ENCODE results near the gene BDH1.
"Not testable (repeated sequence)": the region's sequence is repeated elsewhere in the genome, so short reads cannot be mapped to it uniquely, and the experiment has no call there.

The BDH1 gene

GRCh38 chr3:197518881-197519421, 36.8 kb downstream of the BDH1 start:
- no peak for ATAC-seq
- TF ChIP-seq BACH2 (CRISPR knock-in tag; IDR thresholded peaks at IDR 0.05; ENCODE audit: borderline replicate concordance) (no peak), TCF4 (CRISPR knock-in tag; IDR thresholded peaks at IDR 0.05; ENCODE audit: borderline replicate concordance) (no peak), RARB (CRISPR knock-in tag; IDR thresholded peaks at IDR 0.05) (no peak), ISL1 (CRISPR knock-in tag; IDR thresholded peaks at IDR 0.05) (no peak), ZNF8 (CRISPR knock-in tag; IDR thresholded peaks at IDR 0.05) (no peak), TOX (CRISPR knock-in tag; IDR thresholded peaks at IDR 0.05; ENCODE audit: borderline replicate concordance) (no peak), ZC3H10 (CRISPR knock-in tag; IDR thresholded peaks at IDR 0.05) (no peak), SNAI2 (CRISPR knock-in tag; IDR thresholded peaks at IDR 0.05) (no peak), POU6F1 (CRISPR knock-in tag; IDR thresholded peaks at IDR 0.05; ENCODE audit: borderline replicate concordance, low read depth) (no peak), ZFP3 (CRISPR knock-in tag; IDR thresholded peaks at IDR 0.05) (no peak), CSDC2 (CRISPR knock-in tag; IDR thresholded peaks at IDR 0.05) (no peak), GLIS3 (CRISPR knock-in tag; IDR thresholded peaks at IDR 0.05) (no peak), ZFP30 (CRISPR knock-in tag; IDR thresholded peaks at IDR 0.05) (no peak), ZNF70 (CRISPR knock-in tag; IDR thresholded peaks at IDR 0.05) (no peak), ZNF565 (CRISPR knock-in tag; conservative IDR thresholded peaks at IDR 0.05; ENCODE audit: low read depth) (no peak), OSR1 (CRISPR knock-in tag; IDR thresholded peaks at IDR 0.05) (no peak)
- TF ChIP-seq, protein P1, sequence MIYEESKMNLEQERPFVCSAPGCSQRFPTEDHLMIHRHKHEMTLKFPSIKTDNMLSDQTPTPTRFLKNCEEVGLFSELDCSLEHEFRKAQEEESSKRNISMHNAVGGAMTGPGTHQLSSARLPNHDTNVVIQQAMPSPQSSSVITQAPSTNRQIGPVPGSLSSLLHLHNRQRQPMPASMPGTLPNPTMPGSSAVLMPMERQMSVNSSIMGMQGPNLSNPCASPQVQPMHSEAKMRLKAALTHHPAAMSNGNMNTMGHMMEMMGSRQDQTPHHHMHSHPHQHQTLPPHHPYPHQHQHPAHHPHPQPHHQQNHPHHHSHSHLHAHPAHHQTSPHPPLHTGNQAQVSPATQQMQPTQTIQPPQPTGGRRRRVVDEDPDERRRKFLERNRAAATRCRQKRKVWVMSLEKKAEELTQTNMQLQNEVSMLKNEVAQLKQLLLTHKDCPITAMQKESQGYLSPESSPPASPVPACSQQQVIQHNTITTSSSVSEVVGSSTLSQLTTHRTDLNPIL (CRISPR knock-in tag; IDR thresholded peaks at IDR 0.05; ENCODE audit: low read depth), result no peak
- TF ChIP-seq, protein P2, sequence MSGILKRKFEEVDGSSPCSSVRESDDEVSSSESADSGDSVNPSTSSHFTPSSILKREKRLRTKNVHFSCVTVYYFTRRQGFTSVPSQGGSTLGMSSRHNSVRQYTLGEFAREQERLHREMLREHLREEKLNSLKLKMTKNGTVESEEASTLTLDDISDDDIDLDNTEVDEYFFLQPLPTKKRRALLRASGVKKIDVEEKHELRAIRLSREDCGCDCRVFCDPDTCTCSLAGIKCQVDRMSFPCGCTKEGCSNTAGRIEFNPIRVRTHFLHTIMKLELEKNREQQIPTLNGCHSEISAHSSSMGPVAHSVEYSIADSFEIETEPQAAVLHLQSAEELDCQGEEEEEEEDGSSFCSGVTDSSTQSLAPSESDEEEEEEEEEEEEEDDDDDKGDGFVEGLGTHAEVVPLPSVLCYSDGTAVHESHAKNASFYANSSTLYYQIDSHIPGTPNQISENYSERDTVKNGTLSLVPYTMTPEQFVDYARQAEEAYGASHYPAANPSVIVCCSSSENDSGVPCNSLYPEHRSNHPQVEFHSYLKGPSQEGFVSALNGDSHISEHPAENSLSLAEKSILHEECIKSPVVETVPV (CRISPR knock-in tag; IDR thresholded peaks at IDR 0.05), result no peak
- TF ChIP-seq, protein P3, sequence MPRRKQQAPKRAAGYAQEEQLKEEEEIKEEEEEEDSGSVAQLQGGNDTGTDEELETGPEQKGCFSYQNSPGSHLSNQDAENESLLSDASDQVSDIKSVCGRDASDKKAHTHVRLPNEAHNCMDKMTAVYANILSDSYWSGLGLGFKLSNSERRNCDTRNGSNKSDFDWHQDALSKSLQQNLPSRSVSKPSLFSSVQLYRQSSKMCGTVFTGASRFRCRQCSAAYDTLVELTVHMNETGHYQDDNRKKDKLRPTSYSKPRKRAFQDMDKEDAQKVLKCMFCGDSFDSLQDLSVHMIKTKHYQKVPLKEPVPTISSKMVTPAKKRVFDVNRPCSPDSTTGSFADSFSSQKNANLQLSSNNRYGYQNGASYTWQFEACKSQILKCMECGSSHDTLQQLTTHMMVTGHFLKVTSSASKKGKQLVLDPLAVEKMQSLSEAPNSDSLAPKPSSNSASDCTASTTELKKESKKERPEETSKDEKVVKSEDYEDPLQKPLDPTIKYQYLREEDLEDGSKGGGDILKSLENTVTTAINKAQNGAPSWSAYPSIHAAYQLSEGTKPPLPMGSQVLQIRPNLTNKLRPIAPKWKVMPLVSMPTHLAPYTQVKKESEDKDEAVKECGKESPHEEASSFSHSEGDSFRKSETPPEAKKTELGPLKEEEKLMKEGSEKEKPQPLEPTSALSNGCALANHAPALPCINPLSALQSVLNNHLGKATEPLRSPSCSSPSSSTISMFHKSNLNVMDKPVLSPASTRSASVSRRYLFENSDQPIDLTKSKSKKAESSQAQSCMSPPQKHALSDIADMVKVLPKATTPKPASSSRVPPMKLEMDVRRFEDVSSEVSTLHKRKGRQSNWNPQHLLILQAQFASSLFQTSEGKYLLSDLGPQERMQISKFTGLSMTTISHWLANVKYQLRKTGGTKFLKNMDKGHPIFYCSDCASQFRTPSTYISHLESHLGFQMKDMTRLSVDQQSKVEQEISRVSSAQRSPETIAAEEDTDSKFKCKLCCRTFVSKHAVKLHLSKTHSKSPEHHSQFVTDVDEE (CRISPR knock-in tag; IDR thresholded peaks at IDR 0.05), result no peak

GRCh38 chr3:197517922-197518683, 37.7 kb downstream of the BDH1 start:
- ATAC-seq, result not testable (repeated sequence)

GRCh38 chr3:197516890-197517606, 38.7 kb downstream of the BDH1 start:
- ATAC-seq, result not testable (repeated sequence)

DNA sequence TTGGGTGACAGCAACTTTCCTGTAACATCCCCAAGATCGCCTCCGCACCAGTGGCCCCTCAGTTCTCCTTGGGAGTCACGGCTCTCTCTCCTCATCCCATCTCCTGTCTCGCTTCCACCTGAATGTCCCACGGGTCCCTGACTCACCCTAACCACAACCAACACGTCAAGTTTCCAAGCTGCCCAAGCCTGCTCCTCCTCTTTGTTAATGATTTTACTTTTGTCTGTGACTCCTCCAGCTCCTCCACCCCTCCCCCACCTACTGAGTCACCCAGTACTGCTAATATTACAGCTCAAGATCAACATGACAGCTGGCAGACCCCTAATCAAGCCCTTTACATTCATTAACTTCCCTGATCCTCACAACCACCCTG, 39.3 kb downstream of the BDH1 start:
- ATAC-seq, result peak; percentile 54
- no peak for TF ChIP-seq ZFP3 (CRISPR knock-in tag; IDR thresholded peaks at IDR 0.05)
